ENCODE results near the gene GNG14. TPM values are rescaled to one million over a fixed set of nuclear protein-coding genes. Genes with fewer than 3 reads are reported as not detected.
A peak's percentile ranks its signal among the peaks of the same experiment; 100 is the strongest.

The GNG14 gene
- total and polyA plus RNA-seq, 10 of the 15 experiments (the other 5 are each of a cell fraction or from before 2014, with no cell fraction given): not detected

DNA sequence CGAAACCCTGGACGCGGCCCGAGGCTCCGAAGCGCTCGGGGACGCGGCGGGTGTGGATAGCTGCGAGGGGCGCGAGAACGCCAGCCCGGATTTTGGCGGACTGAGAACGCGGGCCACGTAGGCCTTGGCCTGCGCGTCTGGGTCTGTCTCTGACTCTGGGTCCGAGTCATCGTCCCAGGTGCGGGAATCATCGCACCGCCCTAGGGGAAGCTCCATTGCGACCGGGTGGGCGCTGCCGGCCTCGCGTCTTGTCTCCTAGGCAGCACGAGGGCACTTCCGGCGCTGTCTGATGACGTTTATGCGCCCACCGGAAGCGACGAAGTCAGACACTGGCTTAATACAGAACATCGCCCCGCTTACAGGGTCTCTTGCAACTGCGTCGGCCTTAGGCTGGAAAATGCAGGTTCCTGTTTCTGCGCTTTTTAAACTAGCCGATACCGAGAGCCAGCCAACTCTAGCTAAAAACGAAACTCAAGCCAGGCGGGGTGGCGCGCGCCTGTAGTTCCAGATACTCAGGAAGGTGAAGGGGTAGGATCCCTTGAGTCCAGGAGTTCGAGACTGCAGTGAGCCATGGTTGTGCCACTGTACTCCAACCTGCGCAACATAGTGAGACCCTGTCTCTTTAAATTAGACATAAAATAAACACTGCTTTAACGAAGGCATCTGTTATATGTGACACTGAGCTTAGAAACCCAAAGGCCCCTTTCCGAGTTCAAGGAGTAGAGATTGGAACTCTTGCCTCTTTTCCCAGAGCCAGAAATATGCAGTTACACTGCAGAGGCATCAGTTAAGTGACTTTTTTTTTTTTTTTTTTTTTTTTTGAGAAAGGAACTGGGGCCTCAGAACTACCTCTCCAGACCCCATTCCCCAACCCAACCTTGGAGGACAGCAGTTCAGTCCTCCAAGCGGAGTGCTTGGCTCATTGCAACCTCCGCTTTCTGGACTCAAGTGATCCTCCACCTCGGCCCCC, 8.9 kb downstream of the GNG14 start, which contains the start of gene FBXW9 (continued):
- TF ChIP-seq FOS (IDR thresholded peaks at IDR 0.05; ENCODE audit: borderline replicate concordance, extremely low read depth, insufficient read length) (no peak), RAD51 (IDR thresholded peaks at IDR 0.05) (no peak), TARDBP (IDR thresholded peaks at IDR 0.05; ENCODE audit: borderline replicate concordance) (peak; percentile 88; the same call in 1 of the 2 replicates), RFX5 (IDR thresholded peaks at IDR 0.05; ENCODE audit: low read depth, low read length) (no peak; the same call in 1 of the 2 replicates), ATF7 (IDR thresholded peaks at IDR 0.05; ENCODE audit: low read depth) (peak; percentile 31; the same call in 1 of the 2 replicates), SRF (IDR thresholded peaks at IDR 0.05; ENCODE audit: low read depth in 2 of 2, low read length in 2 of 2) (peak; percentile 68 to 93), SREBF1 (IDR thresholded peaks at IDR 0.05; ENCODE audit: low read length) (peak; percentile 23; the same call in 1 of the 2 replicates), E2F8 (IDR thresholded peaks at IDR 0.05; ENCODE audit: low read depth, partially characterized antibody) (peak; percentile 90), MEF2A (IDR thresholded peaks at IDR 0.05; ENCODE audit: insufficient read depth, low read depth, low read length) (peak; percentile 65; the same call in 1 of the 2 replicates), KLF5 (IDR thresholded peaks at IDR 0.05; ENCODE audit: partially characterized antibody) (peak; percentile 42), ATF3 (IDR thresholded peaks at IDR 0.05; ENCODE audit: borderline replicate concordance, extremely low read depth, low read depth, low read length) (peak; percentile 95), CHD2 (IDR thresholded peaks at IDR 0.05; ENCODE audit: borderline replicate concordance, low read depth, low read length) (peak; percentile 70; the same call in 1 of the 2 replicates), RCOR1 (conservative IDR thresholded peaks at IDR 0.05; ENCODE audit: low read depth, low read length) (no peak)
- TF ChIP-seq, protein P1, sequence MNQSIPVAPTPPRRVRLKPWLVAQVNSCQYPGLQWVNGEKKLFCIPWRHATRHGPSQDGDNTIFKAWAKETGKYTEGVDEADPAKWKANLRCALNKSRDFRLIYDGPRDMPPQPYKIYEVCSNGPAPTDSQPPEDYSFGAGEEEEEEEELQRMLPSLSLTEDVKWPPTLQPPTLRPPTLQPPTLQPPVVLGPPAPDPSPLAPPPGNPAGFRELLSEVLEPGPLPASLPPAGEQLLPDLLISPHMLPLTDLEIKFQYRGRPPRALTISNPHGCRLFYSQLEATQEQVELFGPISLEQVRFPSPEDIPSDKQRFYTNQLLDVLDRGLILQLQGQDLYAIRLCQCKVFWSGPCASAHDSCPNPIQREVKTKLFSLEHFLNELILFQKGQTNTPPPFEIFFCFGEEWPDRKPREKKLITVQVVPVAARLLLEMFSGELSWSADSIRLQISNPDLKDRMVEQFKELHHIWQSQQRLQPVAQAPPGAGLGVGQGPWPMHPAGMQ (IDR thresholded peaks at IDR 0.05; ENCODE audit: borderline replicate concordance): no peak
- TF ChIP-seq, protein P2, sequence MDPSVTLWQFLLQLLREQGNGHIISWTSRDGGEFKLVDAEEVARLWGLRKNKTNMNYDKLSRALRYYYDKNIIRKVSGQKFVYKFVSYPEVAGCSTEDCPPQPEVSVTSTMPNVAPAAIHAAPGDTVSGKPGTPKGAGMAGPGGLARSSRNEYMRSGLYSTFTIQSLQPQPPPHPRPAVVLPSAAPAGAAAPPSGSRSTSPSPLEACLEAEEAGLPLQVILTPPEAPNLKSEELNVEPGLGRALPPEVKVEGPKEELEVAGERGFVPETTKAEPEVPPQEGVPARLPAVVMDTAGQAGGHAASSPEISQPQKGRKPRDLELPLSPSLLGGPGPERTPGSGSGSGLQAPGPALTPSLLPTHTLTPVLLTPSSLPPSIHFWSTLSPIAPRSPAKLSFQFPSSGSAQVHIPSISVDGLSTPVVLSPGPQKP (IDR thresholded peaks at IDR 0.05; ENCODE audit: low read depth, low read length): peak; percentile 90
- TF ChIP-seq, protein P3, sequence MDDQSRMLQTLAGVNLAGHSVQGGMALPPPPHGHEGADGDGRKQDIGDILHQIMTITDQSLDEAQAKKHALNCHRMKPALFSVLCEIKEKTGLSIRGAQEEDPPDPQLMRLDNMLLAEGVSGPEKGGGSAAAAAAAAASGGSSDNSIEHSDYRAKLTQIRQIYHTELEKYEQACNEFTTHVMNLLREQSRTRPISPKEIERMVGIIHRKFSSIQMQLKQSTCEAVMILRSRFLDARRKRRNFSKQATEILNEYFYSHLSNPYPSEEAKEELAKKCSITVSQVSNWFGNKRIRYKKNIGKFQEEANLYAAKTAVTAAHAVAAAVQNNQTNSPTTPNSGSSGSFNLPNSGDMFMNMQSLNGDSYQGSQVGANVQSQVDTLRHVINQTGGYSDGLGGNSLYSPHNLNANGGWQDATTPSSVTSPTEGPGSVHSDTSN (IDR thresholded peaks at IDR 0.05; ENCODE audit: insufficient replicate concordance, low read depth, low read length): peak; percentile 36
- TF ChIP-seq, protein P4, sequence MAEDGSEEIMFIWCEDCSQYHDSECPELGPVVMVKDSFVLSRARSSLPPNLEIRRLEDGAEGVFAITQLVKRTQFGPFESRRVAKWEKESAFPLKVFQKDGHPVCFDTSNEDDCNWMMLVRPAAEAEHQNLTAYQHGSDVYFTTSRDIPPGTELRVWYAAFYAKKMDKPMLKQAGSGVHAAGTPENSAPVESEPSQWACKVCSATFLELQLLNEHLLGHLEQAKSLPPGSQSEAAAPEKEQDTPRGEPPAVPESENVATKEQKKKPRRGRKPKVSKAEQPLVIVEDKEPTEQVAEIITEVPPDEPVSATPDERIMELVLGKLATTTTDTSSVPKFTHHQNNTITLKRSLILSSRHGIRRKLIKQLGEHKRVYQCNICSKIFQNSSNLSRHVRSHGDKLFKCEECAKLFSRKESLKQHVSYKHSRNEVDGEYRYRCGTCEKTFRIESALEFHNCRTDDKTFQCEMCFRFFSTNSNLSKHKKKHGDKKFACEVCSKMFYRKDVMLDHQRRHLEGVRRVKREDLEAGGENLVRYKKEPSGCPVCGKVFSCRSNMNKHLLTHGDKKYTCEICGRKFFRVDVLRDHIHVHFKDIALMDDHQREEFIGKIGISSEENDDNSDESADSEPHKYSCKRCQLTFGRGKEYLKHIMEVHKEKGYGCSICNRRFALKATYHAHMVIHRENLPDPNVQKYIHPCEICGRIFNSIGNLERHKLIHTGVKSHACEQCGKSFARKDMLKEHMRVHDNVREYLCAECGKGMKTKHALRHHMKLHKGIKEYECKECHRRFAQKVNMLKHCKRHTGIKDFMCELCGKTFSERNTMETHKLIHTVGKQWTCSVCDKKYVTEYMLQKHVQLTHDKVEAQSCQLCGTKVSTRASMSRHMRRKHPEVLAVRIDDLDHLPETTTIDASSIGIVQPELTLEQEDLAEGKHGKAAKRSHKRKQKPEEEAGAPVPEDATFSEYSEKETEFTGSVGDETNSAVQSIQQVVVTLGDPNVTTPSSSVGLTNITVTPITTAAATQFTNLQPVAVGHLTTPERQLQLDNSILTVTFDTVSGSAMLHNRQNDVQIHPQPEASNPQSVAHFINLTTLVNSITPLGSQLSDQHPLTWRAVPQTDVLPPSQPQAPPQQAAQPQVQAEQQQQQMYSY (CRISPR knock-in tag; IDR thresholded peaks at IDR 0.05): no peak
